ENCODE results near the gene CELSR3. TPM values are rescaled to one million over a fixed set of nuclear protein-coding genes. Genes with fewer than 3 reads are reported as not detected.

Gene CELSR3
- total RNA-seq, 2 experiments from 2014 or later, result 18.2 to 18.6 TPM

GRCh38 chr3:48655606-48656005 lies 7.1 kb downstream of the CELSR3 start:
- Mint-ChIP-seq H3K9me3 (no peaks in the 10 kb centered on the region), H3K36me3 (peaks cover 19% of the 10 kb centered on the region), H3K4me3 (peak overlapping the region; percentile 83), H3K27me3 (peaks cover 9% of the 10 kb centered on the region), H3K4me1 (peaks cover 10% of the 10 kb centered on the region), H3K27ac (peak overlapping the region; percentile 91)
- DNase-seq, result peak; percentile 72

DNA sequence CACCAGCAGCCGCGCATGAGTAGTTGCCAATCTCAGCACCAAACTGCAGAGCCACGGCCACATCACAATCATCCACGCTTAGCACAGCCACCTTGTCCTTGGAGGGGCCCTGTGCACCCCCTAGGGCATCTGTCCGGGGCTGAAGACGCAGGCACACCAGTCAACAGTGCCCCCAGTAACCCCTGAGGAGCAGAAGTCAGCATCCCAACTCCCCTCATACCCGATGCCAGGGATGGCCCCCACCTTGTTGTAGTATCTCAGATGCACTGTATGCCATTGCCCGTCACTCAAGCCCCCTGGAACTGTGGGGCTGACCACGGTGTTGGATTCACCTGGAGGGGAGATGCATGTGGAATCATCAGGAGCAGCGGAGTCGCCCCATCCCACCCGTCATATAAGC lies 7.6 kb downstream of the CELSR3 start:
- DNase-seq, result no peak
- Mint-ChIP-seq H3K36me3 (peaks cover 19% of the 10 kb centered on the region), H3K4me3 (peak overlapping the region; percentile 83), H3K9me3 (no peaks in the 10 kb centered on the region), H3K27me3 (peaks cover 6% of the 10 kb centered on the region), H3K4me1 (peaks cover 10% of the 10 kb centered on the region), H3K27ac (peak overlapping the region; percentile 91)

- Mint-ChIP-seq H3K9me3 (no peaks in the 10 kb centered on the region), H3K4me3 (no peak overlapping the region)
Measured at GRCh38 chr3:48652923-48653715, 9.6 kb downstream of the CELSR3 start.

GRCh38 chr3:48651771-48652170 lies 10.9 kb downstream of the CELSR3 start:
- H3K4me1 Mint-ChIP-seq, result peaks cover 6% of the 10 kb centered on the region

More at GRCh38 chr3:48652923-48653715, 9.6 kb downstream of the CELSR3 start:
- Mint-ChIP-seq H3K27me3 (no peaks in the 10 kb centered on the region), H3K4me1 (peaks cover 10% of the 10 kb centered on the region), H3K27ac (no peak overlapping the region), H3K36me3 (peaks cover 19% of the 10 kb centered on the region)
- no peak for DNase-seq

DNA sequence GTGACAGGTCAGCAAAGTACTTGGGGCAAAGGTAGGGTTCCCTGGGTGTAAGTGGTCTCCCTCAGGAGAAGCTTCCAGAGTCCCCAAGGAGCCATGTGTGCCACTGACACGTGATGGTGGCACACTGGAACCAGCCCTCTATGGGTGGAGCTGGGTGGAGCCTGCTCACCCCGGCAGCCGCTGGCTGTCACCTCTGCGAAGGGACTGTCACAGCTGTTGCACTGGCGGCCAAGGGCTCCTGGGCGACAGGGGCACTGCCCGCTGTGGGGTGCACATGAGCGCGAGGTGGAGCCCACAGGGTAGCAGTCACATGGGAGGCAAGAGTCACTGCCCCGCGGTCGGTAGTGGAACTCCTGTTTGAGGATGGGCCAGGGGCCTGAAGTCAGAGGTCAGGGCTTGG lies 12.0 kb downstream of the CELSR3 start:
- Mint-ChIP-seq H3K9me3 (no peaks in the 10 kb centered on the region), H3K27me3 (no peaks in the 10 kb centered on the region), H3K27ac (no peak overlapping the region), H3K4me1 (peaks cover 5% of the 10 kb centered on the region), H3K4me3 (no peak overlapping the region), H3K36me3 (peaks cover 15% of the 10 kb centered on the region)
- no peak for DNase-seq

More at GRCh38 chr3:48651771-48652170, 10.9 kb downstream of the CELSR3 start:
- H3K4me3 Mint-ChIP-seq, result no peak overlapping the region
- H3K36me3 Mint-ChIP-seq, result peaks cover 16% of the 10 kb centered on the region
- H3K27ac Mint-ChIP-seq, result no peak overlapping the region
- no peak for DNase-seq
- H3K9me3 Mint-ChIP-seq, result no peaks in the 10 kb centered on the region
- H3K27me3 Mint-ChIP-seq, result no peaks in the 10 kb centered on the region

GRCh38 chr3:48648188-48648850 lies 14.4 kb downstream of the CELSR3 start:
- H3K9me3 Mint-ChIP-seq, result no peaks in the 10 kb centered on the region
- H3K4me1 Mint-ChIP-seq, result no peaks in the 10 kb centered on the region
- no peaks in the 10 kb centered on the region for H3K27me3 Mint-ChIP-seq
- no peak overlapping the region for H3K27ac Mint-ChIP-seq
- no peak overlapping the region for H3K4me3 Mint-ChIP-seq
- peaks cover 4% of the 10 kb centered on the region for H3K36me3 Mint-ChIP-seq
- DNase-seq, result no peak

DNA sequence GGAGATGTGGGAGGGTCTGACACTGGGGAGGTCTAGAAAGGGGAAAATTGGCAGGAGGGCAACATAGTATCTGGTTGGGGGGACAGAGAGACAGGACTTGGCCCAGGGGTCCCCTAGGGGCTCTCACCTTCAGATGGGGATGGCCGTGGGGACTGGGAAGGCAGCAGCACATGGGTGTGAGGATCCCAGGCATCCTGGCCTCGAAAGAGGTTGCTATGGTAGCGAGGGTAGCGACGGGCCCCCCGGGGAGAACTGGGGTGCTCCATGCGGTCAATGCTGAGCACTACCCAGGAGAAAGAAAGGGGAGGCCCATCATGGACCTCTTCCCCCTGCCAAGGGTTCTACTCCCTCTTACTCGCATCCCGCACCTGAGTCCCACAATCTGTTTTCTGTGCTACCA lies 15.0 kb downstream of the CELSR3 start:
- Mint-ChIP-seq H3K9me3 (no peaks in the 10 kb centered on the region), H3K4me3 (no peak overlapping the region), H3K36me3 (peaks cover 4% of the 10 kb centered on the region), H3K27ac (no peak overlapping the region), H3K27me3 (no peaks in the 10 kb centered on the region), H3K4me1 (no peaks in the 10 kb centered on the region)
- DNase-seq, result no peak

DNA sequence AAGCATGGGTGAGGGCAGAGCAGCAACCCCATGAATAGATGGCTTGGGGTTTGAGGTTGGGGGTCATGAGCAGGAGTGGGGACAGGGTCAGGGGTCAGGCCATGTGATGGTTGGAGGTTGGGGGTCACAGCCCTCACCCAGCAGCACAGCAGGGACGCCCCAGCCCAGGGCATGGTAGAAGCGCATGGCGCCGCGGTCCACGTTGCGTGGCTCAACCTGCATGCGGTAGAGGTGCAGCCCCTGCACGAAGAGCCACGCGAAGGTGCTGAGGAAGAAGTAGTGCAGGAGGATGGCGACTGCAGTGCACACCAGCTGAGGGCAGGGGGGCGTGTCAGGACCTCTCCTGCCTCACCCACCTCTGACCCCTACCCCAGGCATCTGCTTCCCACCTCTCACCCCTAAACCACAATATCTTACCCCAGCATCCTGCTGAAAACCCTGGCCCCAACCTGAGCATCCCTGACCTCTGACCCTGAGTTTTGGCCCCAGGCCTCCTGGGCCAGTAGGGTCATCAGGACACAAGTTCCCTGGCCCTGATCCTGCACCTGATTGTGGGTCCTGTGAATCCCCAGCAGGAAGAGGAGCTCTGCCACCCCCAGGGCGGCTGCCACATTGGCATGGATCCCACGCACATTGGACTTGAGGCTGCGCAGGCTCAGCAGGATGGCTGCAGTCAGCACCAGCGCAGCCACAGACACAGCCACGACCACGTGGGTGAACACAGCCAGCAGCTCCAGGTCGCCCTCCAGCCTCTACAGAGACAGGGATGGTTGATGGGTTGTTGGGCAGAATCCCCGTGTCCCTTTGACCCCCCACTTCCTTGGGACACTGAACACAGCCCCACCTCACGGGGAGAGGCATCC lies 17.6 kb downstream of the CELSR3 start:
- Mint-ChIP-seq H3K9me3 (no peaks in the 10 kb centered on the region), H3K4me1 (no peaks in the 10 kb centered on the region)
- no peak for DNase-seq

DNA sequence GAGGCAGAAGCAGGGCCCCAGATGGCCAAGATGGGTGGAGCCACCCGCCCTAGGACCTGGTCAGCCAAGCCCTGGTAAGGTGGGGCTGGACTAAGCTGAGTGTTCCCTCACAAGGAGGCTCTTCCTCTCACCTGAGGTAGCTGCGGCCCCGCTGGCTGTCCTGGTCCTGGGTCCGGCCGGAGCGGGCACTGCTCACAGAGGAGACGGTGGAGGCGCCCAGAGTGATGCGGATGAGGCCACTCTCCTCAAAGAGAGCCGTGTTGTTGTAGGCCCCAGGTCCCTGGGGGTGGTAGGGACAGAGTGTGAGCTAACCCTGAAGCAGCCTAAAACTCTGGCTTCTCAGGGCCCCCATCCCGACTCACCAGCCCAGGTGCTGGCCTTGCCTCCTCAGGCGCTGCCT lies 20.1 kb downstream of the CELSR3 start:
- Mint-ChIP-seq H3K27me3 (no peaks in the 10 kb centered on the region), H3K27ac (no peak overlapping the region), H3K4me1 (peaks cover 3% of the 10 kb centered on the region), H3K36me3 (peaks cover 9% of the 10 kb centered on the region), H3K4me3 (no peak overlapping the region), H3K9me3 (no peaks in the 10 kb centered on the region)
- no peak for DNase-seq

More for the DNA sequence above, 17.6 kb downstream of the CELSR3 start:
- Mint-ChIP-seq H3K27ac (no peak overlapping the region), H3K36me3 (peaks cover 7% of the 10 kb centered on the region), H3K27me3 (no peaks in the 10 kb centered on the region), H3K4me3 (no peak overlapping the region)

- no peak overlapping the region for H3K27ac Mint-ChIP-seq
- H3K36me3 Mint-ChIP-seq, result peaks cover 8% of the 10 kb centered on the region
- no peak overlapping the region for H3K4me3 Mint-ChIP-seq
- H3K4me1 Mint-ChIP-seq, result peaks cover 10% of the 10 kb centered on the region
- H3K9me3 Mint-ChIP-seq, result no peaks in the 10 kb centered on the region
- H3K27me3 Mint-ChIP-seq, result no peaks in the 10 kb centered on the region
- no peak for DNase-seq
Measured at GRCh38 chr3:48641396-48641795, 21.3 kb downstream of the CELSR3 start.

DNA sequence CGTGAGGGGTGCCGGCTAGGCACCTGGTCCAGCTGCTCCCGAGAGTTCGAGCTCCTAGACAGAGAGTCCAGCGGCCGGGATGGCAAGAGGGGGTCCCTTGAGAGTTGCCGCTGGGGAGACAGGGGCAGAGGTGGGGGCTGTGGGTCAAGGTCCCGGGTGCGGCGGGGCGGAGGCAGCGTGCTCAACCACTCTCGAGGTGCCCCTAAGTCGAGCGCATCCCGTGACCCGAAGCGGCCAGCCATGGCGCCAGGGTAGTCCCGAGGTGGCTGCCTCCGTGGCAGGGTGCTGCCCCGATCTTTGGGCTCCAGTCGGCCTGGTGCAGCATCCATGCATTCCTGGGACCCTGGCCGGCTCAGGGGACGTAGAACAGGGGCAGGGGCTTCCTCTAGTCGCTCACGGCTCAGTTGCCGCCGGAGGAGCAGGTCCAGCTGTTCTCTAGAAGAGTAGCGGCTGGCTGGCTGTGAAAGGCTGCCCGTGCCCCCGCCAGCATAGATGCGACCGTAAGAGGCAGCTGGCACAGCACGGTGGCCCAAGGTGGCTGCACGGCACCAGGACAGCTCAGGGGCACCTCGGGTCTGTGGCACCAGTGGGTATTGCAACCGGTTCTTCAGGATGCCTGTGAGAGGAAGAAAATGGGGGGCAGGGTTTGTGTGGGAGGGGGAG lies 22.6 kb downstream of the CELSR3 start:
- Mint-ChIP-seq H3K9me3 (no peaks in the 10 kb centered on the region), H3K36me3 (peaks cover 8% of the 10 kb centered on the region), H3K4me1 (peaks cover 17% of the 10 kb centered on the region), H3K27me3 (no peaks in the 10 kb centered on the region), H3K4me3 (no peak overlapping the region), H3K27ac (no peak overlapping the region)
- DNase-seq, result no peak

- peaks cover 5% of the 10 kb centered on the region for H3K36me3 Mint-ChIP-seq
Measured at GRCh38 chr3:48637305-48637704, 25.4 kb downstream of the CELSR3 start.

GRCh38 chr3:48636149-48636655 lies 26.5 kb downstream of the CELSR3 start:
- peaks cover 3% of the 10 kb centered on the region for H3K36me3 Mint-ChIP-seq
- H3K4me1 Mint-ChIP-seq, result peaks cover 23% of the 10 kb centered on the region
- DNase-seq, result no peak
- H3K4me3 Mint-ChIP-seq, result peak overlapping the region; percentile 86
- H3K27ac Mint-ChIP-seq, result no peak overlapping the region
- no peaks in the 10 kb centered on the region for H3K27me3 Mint-ChIP-seq
- H3K9me3 Mint-ChIP-seq, result no peaks in the 10 kb centered on the region

More at GRCh38 chr3:48637305-48637704, 25.4 kb downstream of the CELSR3 start:
- Mint-ChIP-seq H3K9me3 (no peaks in the 10 kb centered on the region), H3K4me3 (no peak overlapping the region), H3K4me1 (peaks cover 23% of the 10 kb centered on the region), H3K27me3 (no peaks in the 10 kb centered on the region), H3K27ac (no peak overlapping the region)
- DNase-seq, result no peak

DNA sequence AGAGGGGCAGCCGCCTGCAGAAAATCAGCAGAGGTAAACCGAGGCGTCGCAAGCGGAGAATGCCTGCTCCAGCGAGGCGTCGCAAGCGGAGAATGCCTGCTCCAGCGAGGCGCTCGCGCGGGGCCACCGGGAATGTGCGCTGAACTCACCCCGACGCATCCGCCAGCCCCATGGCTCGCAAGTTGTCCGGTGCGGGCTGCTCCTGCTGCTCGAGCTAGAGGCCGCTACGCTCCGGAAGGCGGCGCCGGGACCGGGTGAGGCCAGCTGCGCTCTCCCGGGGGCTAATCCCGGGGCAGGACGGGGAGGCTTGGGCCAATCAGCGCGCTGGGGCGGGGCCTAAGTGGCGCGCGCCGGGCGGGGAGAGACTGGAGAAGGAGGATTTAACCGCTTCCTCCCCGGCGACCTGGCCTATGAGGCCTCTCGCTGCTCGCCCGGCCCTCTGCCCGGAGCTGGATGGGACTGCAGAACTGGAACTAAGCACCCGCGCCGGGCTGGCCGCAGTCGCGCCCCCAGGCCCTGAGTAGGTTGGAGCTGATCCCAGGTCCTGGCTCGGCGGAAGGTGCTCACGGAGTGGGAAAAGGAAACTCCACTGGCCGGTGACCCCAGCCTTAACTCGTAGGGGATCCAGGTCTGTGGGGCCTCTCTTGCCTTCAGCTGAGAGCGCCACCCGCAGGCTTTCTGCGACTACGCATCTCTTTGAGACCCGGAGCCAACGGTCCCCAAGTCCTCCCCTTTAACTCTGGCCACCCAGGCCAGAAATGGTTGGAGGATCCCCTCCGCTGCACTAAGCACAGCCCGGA lies 27.3 kb downstream of the CELSR3 start, which contains the start of gene SLC26A6:
Gene SLC26A6 (minus strand): TSS at position 240 of the 800 bp plus-strand sequence. CDS start 68 bp downstream, at position 172.
- Mint-ChIP-seq H3K36me3 (peaks cover 3% of the 10 kb centered on the region), H3K27ac (peak within 1 kb of the TSS; percentile 86), H3K4me3 (peak within 1 kb of the TSS; percentile 86), H3K27me3 (no peaks in the 10 kb centered on the region), H3K4me1 (peaks cover 23% of the 10 kb centered on the region), H3K9me3 (no peaks in the 10 kb centered on the region)
- peak; percentile 97 for DNase-seq
